Measurements from ENCODE around the gene RBFOX2. TPM values are rescaled to one million over a fixed set of nuclear protein-coding genes. Genes with fewer than 3 reads are reported as not detected.
"Not testable (repeated sequence)": the region's sequence is repeated elsewhere in the genome, so short reads cannot be mapped to it uniquely, and the experiment has no call there.

RBFOX2 gene
- polyA plus RNA-seq, 1 of the 3 experiments (the other 2 are of a cell fraction), result 115 TPM

GRCh38 chr22:35808377-35808776, 220.2 kb downstream of the RBFOX2 start (continued):
- no peak for TF ChIP-seq ZBTB33 (IDR thresholded peaks at IDR 0.05; ENCODE audit: borderline replicate concordance, low read depth)
- no peak for TF ChIP-seq RXRA (IDR thresholded peaks at IDR 0.05; ENCODE audit: borderline replicate concordance, low read depth)
- TF ChIP-seq RFX5 (IDR thresholded peaks at IDR 0.05; ENCODE audit: low read length), result no peak
- TF ChIP-seq RCOR1 (IDR thresholded peaks at IDR 0.05; ENCODE audit: low read length), result no peak
- no peak for TF ChIP-seq CTCF (IDR thresholded peaks at IDR 0.05)
- no peak for TF ChIP-seq MXI1 (IDR thresholded peaks at IDR 0.05; ENCODE audit: low read depth, low read length)

GRCh38 chr22:35806668-35807067, 222.0 kb downstream of the RBFOX2 start:
- POLR2A ChIA-PET; H3K9me2 ChIP-seq; DNase-seq; H3K27me3 ChIP-seq (ENCODE audit: insufficient read depth); H3K9me3 ChIP-seq; H3K4me3 ChIP-seq (ENCODE audit: low read depth in 2 of 2, low read length in 1 of 2); H3K27ac ChIP-seq (ENCODE audit: low read depth in 2 of 2, low read length in 1 of 2); H3K4me1 ChIP-seq (ENCODE audit: control insufficient read depth in 1 of 2, insufficient read depth in 2 of 2, low read depth in 1 of 2, low read length in 1 of 2); H3K9ac ChIP-seq; H3K4me2 ChIP-seq; H2AFZ ChIP-seq (ENCODE audit: low read depth): not testable (repeated sequence)
- peaks cover 55% of the 10 kb centered on the region for H4K20me1 ChIP-seq (ENCODE audit: insufficient read depth)
- WGBS (ENCODE audit: low lambda C conversion rate), result 97% methylated on average over 8 of the region's 8 CpGs
- H3K36me3 ChIP-seq (replicated peaks in 1 of 2; ENCODE audit: control insufficient read depth in 1 of 2, insufficient read depth in 2 of 2, low read length in 1 of 2), result peaks cover 48 to 52% of the 10 kb centered on the region in 2 experiments
- H3F3A ChIP-seq (replicated peaks; ENCODE audit: insufficient read depth), result peaks cover 13% of the 10 kb centered on the region
- CTCF ChIA-PET, result interaction anchor here (1.3 kb wide), 2 partner anchors 9 to 12 kb away, joined by 3 to 4 read pairs; no protein-coding TSS in a partner anchor
- peaks cover 99% of the 10 kb centered on the region for H3K79me2 ChIP-seq (ENCODE audit: insufficient read depth)

- Histone ChIP-seq H3K27ac (ENCODE audit: low read depth in 2 of 2, low read length in 1 of 2) (no peak overlapping the region), H4K20me1 (ENCODE audit: insufficient read depth) (peaks cover 60% of the 10 kb centered on the region), H3K27me3 (ENCODE audit: insufficient read depth) (no peaks in the 10 kb centered on the region), H3K9ac (no peak overlapping the region), H3K79me2 (ENCODE audit: insufficient read depth) (peaks cover 99% of the 10 kb centered on the region), H3K36me3 (replicated peaks in 1 of 2; ENCODE audit: control insufficient read depth in 1 of 2, insufficient read depth in 2 of 2, low read length in 1 of 2) (peaks cover 49 to 55% of the 10 kb centered on the region in 2 experiments), H3K9me3 (no peaks in the 10 kb centered on the region), H3K4me2 (no peak overlapping the region), H3K4me3 (ENCODE audit: low read depth in 2 of 2, low read length in 1 of 2) (no peak overlapping the region), H3K4me1 (ENCODE audit: control insufficient read depth in 1 of 2, insufficient read depth in 2 of 2, low read depth in 1 of 2, low read length in 1 of 2) (no peaks in the 10 kb centered on the region; a peak in 1 of 4 replicates), H3K9me2 (no peaks in the 10 kb centered on the region), H2AFZ (ENCODE audit: low read depth) (no peak overlapping the region), H3F3A (replicated peaks; ENCODE audit: insufficient read depth) (peaks cover 12% of the 10 kb centered on the region)
- WGBS (ENCODE audit: low lambda C conversion rate), result 89% methylated on average over 2 of the region's 2 CpGs
- TF ChIP-seq USF1 (IDR thresholded peaks at IDR 0.05; ENCODE audit: borderline replicate concordance, low read depth) (no peak), SIN3A (IDR thresholded peaks at IDR 0.05; ENCODE audit: borderline replicate concordance, low read depth, low read length) (no peak), MAX (IDR thresholded peaks at IDR 0.05; ENCODE audit: low read depth) (no peak), POLR2AphosphoS5 (IDR thresholded peaks at IDR 0.05; ENCODE audit: low read depth, low read length) (no peak), USF2 (IDR thresholded peaks at IDR 0.05; ENCODE audit: borderline replicate concordance, low read depth, low read length) (no peak)
- ChIA-PET POLR2A (no interaction called here), CTCF (interaction anchor here (0.7 to 1.3 kb wide), 2 partner anchors 9 to 10 kb away, joined by 3 to 4 read pairs; no protein-coding TSS in a partner anchor)
- DNase-seq, result no peak
These were observed 223.2 kb downstream of the RBFOX2 start for GRCh38 chr22:35805466-35805865.
